SU-DHL-6 (cell line): Measurements from ENCODE around the gene ZNF367.

Source experiments
- H2AFZ ChIP-seq: fragments of 200-600 bp; sonication (generic); 2 replicates; pipeline ENCODE4 v1.6.1; 2014; ENCODE audit warnings: low read depth, mild to moderate bottlenecking, moderate library complexity, mixed read lengths, antibody characterized with exemption, low read length; ENCODE audit not compliant: severe bottlenecking
- H3F3A ChIP-seq: fragments of 200-600 bp; shearing (Covaris generic); 2 replicates; pipeline ENCODE4 v1.6.0; 2016; ENCODE audit warnings: antibody characterized with exemption, mild to moderate bottlenecking; ENCODE audit not compliant: insufficient read depth
- H3K27ac ChIP-seq: fragments of 200-600 bp; sonication (generic); 2 replicates; pipeline ENCODE4 v1.5.1; 2016; ENCODE audit warnings: low read depth, mild to moderate bottlenecking, low read length, moderate library complexity, mixed read lengths
- H3K27me3 ChIP-seq: fragments of 200-600 bp; sonication (generic), shearing (Covaris generic); 2 replicates; pipeline ENCODE4 v1.6.0; 2014; ENCODE audit warnings: mild to moderate bottlenecking, low read length
- H3K36me3 ChIP-seq: fragments of 200-600 bp; sonication (generic); 2 replicates; pipeline ENCODE4 v1.6.1; 2014; ENCODE audit warnings: mild to moderate bottlenecking, low read length, mixed read lengths
- H3K4me2 ChIP-seq: fragments of 300-600, 200-600 bp; shearing (Covaris generic), sonication (generic); 2 replicates; pipeline ENCODE4 v1.6.0; 2014; ENCODE audit warnings: low read length, low read depth, mild to moderate bottlenecking; ENCODE audit not compliant: poor library complexity, severe bottlenecking
- H3K4me3 ChIP-seq: fragments of 200-600 bp; sonication (generic); 2 replicates; pipeline ENCODE4 v1.5.1; 2014; ENCODE audit warnings: antibody characterized with exemption, low read length, mild to moderate bottlenecking, mixed read lengths; ENCODE audit not compliant: insufficient read depth, poor library complexity, severe bottlenecking
- H3K79me2 ChIP-seq: fragments of 200-600 bp; sonication (generic); 2 replicates; pipeline ENCODE4 v1.6.1; 2014; ENCODE audit warnings: mild to moderate bottlenecking, low read length, moderate library complexity; ENCODE audit not compliant: insufficient read depth
- H3K9ac ChIP-seq: fragments of 200-600 bp; sonication (generic); 2 replicates; pipeline ENCODE4 v1.7.0; 2014; ENCODE audit warnings: mild to moderate bottlenecking, low read length
- H3K9me2 ChIP-seq: fragments of 200-600 bp; sonication (generic); replicated peaks from 2 replicates; pipeline ENCODE4 v1.6.1; 2014; ENCODE audit warnings: low read length; ENCODE audit not compliant: insufficient read depth
- H3K9me3 ChIP-seq: fragments of 200-600 bp; sonication (generic); 2 replicates; pipeline ENCODE4 v1.6.1; 2014; ENCODE audit warnings: low read length, mixed read lengths; ENCODE audit not compliant: insufficient read depth
- H4K20me1 ChIP-seq: fragments of 200-600 bp; sonication (generic); 2 replicates; pipeline ENCODE4 v1.6.1; 2014; ENCODE audit warnings: low read depth, mild to moderate bottlenecking, antibody characterized with exemption, low read length, moderate library complexity, mixed read lengths
- CTCF ChIP-seq: fragments of 200-600 bp; sonication (generic); IDR thresholded peaks from one replicate; pipeline ENCODE4 v1.5.1; 2017; ENCODE audit warnings: antibody characterized with exemption, mild to moderate bottlenecking, low read length, moderate library complexity; ENCODE audit not compliant: insufficient read depth, poor library complexity, severe bottlenecking
- EZH2phosphoT487 ChIP-seq: fragments of 200-600 bp; sonication (generic), shearing (Covaris generic); conservative IDR thresholded peaks from 2 replicates; pipeline ENCODE4 v1.6.1; 2018; ENCODE audit warnings: mild to moderate bottlenecking, antibody characterized with exemption, low read length, moderate library complexity, mixed read lengths

The ZNF367 gene

GRCh38 chr9:96418083-96418919, at the start of gene ZNF367:
Gene ZNF367 (minus strand): TSS chr9:96418370. CDS start chr9:96418032, 338 bp downstream.
- TF ChIP-seq EZH2phosphoT487, result no peak
- no peak for TF ChIP-seq CTCF
- H3K27ac ChIP-seq, result peak within 1 kb of the TSS; percentile 97

GRCh38 chr9:96467784-96468183, 49.6 kb upstream of the ZNF367 start:
- Histone ChIP-seq H3K9me2 (no peaks in the 10 kb centered on the region), H3F3A (no peaks in the 10 kb centered on the region), H3K9me3 (no peaks in the 10 kb centered on the region), H3K4me2 (no peak overlapping the region), H3K27me3 (no peaks in the 10 kb centered on the region), H2AFZ (no peak overlapping the region), H3K9ac (no peak overlapping the region), H3K79me2 (no peaks in the 10 kb centered on the region), H3K27ac (no peak overlapping the region), H4K20me1 (no peaks in the 10 kb centered on the region), H3K4me3 (no peak overlapping the region), H3K36me3 (no peaks in the 10 kb centered on the region)
- TF ChIP-seq EZH2phosphoT487 (no peak), CTCF (no peak)

More at GRCh38 chr9:96418083-96418919, at the start of gene ZNF367:
- Histone ChIP-seq H3K9me2 (no peaks in the 10 kb centered on the region), H3K4me3 (peak within 1 kb of the TSS; percentile 82), H3K9me3 (no peaks in the 10 kb centered on the region), H3K9ac (peak within 1 kb of the TSS; percentile 100), H3K79me2 (peaks cover 40% of the 10 kb centered on the region), H3K36me3 (peaks cover 7% of the 10 kb centered on the region), H3K4me2 (peak within 1 kb of the TSS; percentile 98), H2AFZ (peak within 1 kb of the TSS; percentile 78), H3F3A (peaks cover 28% of the 10 kb centered on the region), H3K27me3 (no peaks in the 10 kb centered on the region), H4K20me1 (no peaks in the 10 kb centered on the region; the same call in 1 of the 2 replicates)

GRCh38 chr9:96464426-96464825, 46.3 kb upstream of the ZNF367 start:
- no peaks in the 10 kb centered on the region for H3K79me2 ChIP-seq
- no peaks in the 10 kb centered on the region for H3K9me3 ChIP-seq
- H3K4me2 ChIP-seq, result no peak overlapping the region
- no peaks in the 10 kb centered on the region for H3K36me3 ChIP-seq
- H3K9me2 ChIP-seq, result no peaks in the 10 kb centered on the region
- H3K27me3 ChIP-seq, result no peaks in the 10 kb centered on the region
- no peak overlapping the region for H3K9ac ChIP-seq
- no peaks in the 10 kb centered on the region for H4K20me1 ChIP-seq
- no peak overlapping the region for H3K27ac ChIP-seq
- no peak overlapping the region for H2AFZ ChIP-seq
- H3K4me3 ChIP-seq, result no peak overlapping the region
- H3F3A ChIP-seq, result no peaks in the 10 kb centered on the region
- TF ChIP-seq EZH2phosphoT487 (no peak), CTCF (no peak)
